H9 (cell line): ENCODE measurements around the gene PLEKHA1. TPM values are rescaled to one million over a fixed set of nuclear protein-coding genes. Genes with fewer than 3 reads are reported as not detected.

Source experiments
- DNase-seq: peaks from one replicate; pipeline ENCODE4 v3.0.0-alpha.2; 2017
- H2AFZ ChIP-seq: one replicate; pipeline ENCODE4 v1.6.1; 2013; ENCODE audit warnings: mild to moderate bottlenecking, low read length, control low read depth, moderate library complexity
- H2AK5ac ChIP-seq: 2 replicates; pipeline ENCODE4 v1.6.1; 2013; ENCODE audit warnings: low read length, control low read depth, mixed read lengths; ENCODE audit not compliant: insufficient read length
- H2BK120ac ChIP-seq: one replicate; pipeline ENCODE4 v1.6.1; 2013; ENCODE audit warnings: low read depth, mild to moderate bottlenecking, low read length, control low read depth, inconsistent platforms; ENCODE audit not compliant: poor library complexity, severe bottlenecking
- H2BK12ac ChIP-seq: 2 replicates; pipeline ENCODE4 v1.6.1; 2013; ENCODE audit warnings: low read length, control low read depth, mixed read lengths, low read depth; ENCODE audit not compliant: insufficient read length
- H2BK15ac ChIP-seq: 2 replicates; pipeline ENCODE4 v1.6.1; 2013; ENCODE audit warnings: low read depth, low read length, control low read depth
- H2BK20ac ChIP-seq: one replicate; pipeline ENCODE4 v1.6.1; 2013; ENCODE audit warnings: low read depth, mild to moderate bottlenecking, low read length, control low read depth, inconsistent platforms; ENCODE audit not compliant: poor library complexity, severe bottlenecking
- H2BK5ac ChIP-seq: 2 replicates; pipeline ENCODE4 v1.6.1; 2013; ENCODE audit warnings: low read length, control low read depth, mixed read lengths; ENCODE audit not compliant: insufficient read length
- H3K14ac ChIP-seq: 2 replicates; pipeline ENCODE4 v1.6.1; 2013; ENCODE audit warnings: low read length, control low read depth; ENCODE audit not compliant: insufficient read depth
- H3K18ac ChIP-seq: 2 replicates; pipeline ENCODE4 v1.6.1; 2013; ENCODE audit warnings: low read depth, mild to moderate bottlenecking, mixed read lengths, low read length, control low read depth; ENCODE audit not compliant: insufficient read length
- H3K23ac ChIP-seq: 2 replicates; pipeline ENCODE4 v1.6.1; 2013; ENCODE audit warnings: low read length, control low read depth, mixed read lengths, low read depth; ENCODE audit not compliant: insufficient read length
- H3K23me2 ChIP-seq: 2 replicates; pipeline ENCODE4 v1.6.1; 2013; ENCODE audit warnings: low read depth, mild to moderate bottlenecking, mixed read lengths, low read length, control low read depth; ENCODE audit not compliant: insufficient read length, poor library complexity, severe bottlenecking
- H3K27ac ChIP-seq: 2 replicates; pipeline ENCODE4 v1.5.1; 2013; ENCODE audit warnings: low read length, control low read depth, mixed read lengths, low read depth; ENCODE audit not compliant: insufficient read length
- H3K27me3 ChIP-seq: 2 replicates; pipeline ENCODE4 v1.6.1; 2013; ENCODE audit warnings: low read length, control low read depth, inconsistent platforms; ENCODE audit not compliant: insufficient read depth
- H3K4ac ChIP-seq: 2 replicates; pipeline ENCODE4 v1.6.1; 2013; ENCODE audit warnings: low read depth, mild to moderate bottlenecking, control low read depth, inconsistent platforms, low read length, moderate library complexity
- H3K4me1 ChIP-seq: 2 replicates; pipeline ENCODE4 v1.6.1; 2013; ENCODE audit warnings: low read length, control low read depth, inconsistent platforms; ENCODE audit not compliant: insufficient read depth
- H3K4me2 ChIP-seq: 2 replicates; pipeline ENCODE4 v1.6.1; 2013; ENCODE audit warnings: low read length, control low read depth, mixed read lengths; ENCODE audit not compliant: insufficient read length, insufficient read depth
- H3K56ac ChIP-seq: 2 replicates; pipeline ENCODE4 v1.6.1; 2013; ENCODE audit warnings: low read depth, mild to moderate bottlenecking, mixed read lengths, low read length, control low read depth; ENCODE audit not compliant: insufficient read length
- H3K79me1 ChIP-seq: 2 replicates; pipeline ENCODE4 v1.6.1; 2013; ENCODE audit warnings: low read depth, mild to moderate bottlenecking, moderate library complexity, low read length, control low read depth, inconsistent platforms; ENCODE audit not compliant: insufficient read depth, poor library complexity, severe bottlenecking
- H3K79me2 ChIP-seq: 2 replicates; pipeline ENCODE4 v1.6.1; 2013; ENCODE audit warnings: low read length, control low read depth, inconsistent platforms; ENCODE audit not compliant: insufficient read depth
- H3K9ac ChIP-seq: 2 replicates; pipeline ENCODE4 v1.6.1; 2013; ENCODE audit warnings: low read length, control low read depth, mixed read lengths; ENCODE audit not compliant: insufficient read length; ENCODE audit errors: extremely low read depth
- H3K9me3 ChIP-seq: one replicate; pipeline ENCODE4 v1.6.1; 2013; ENCODE audit warnings: low read depth, low read length, inconsistent platforms; ENCODE audit not compliant: control insufficient read depth
- H3T11ph ChIP-seq: one replicate; pipeline ENCODE4 v1.6.1; 2013; ENCODE audit warnings: mild to moderate bottlenecking, low read length, control low read depth, inconsistent platforms
- H4K20me1 ChIP-seq: one replicate; pipeline ENCODE4 v1.6.1; 2013; ENCODE audit not compliant: control insufficient read depth, insufficient read length, insufficient read depth
- H4K5ac ChIP-seq: 2 replicates; pipeline ENCODE4 v1.6.1; 2013; ENCODE audit warnings: low read depth, mild to moderate bottlenecking, mixed read lengths, low read length, control low read depth; ENCODE audit not compliant: insufficient read length
- H4K8ac ChIP-seq: replicated peaks from 2 replicates; pipeline ENCODE4 v1.6.1; 2013; ENCODE audit warnings: low read length, control low read depth, mixed read lengths, low read depth; ENCODE audit not compliant: insufficient read length
- H4K91ac ChIP-seq: 2 replicates; pipeline ENCODE4 v1.6.1; 2013; ENCODE audit warnings: low read depth, mild to moderate bottlenecking, moderate library complexity, mixed read lengths, low read length, control low read depth; ENCODE audit not compliant: insufficient read length
- H3K27ac Mint-ChIP-seq, 3 experiments: 2 replicates in 2 of 3; 3 replicates in 1 of 3; pipeline ENCODE4 v1.8.0; 2020 to 2021; ENCODE audit warnings: mixed read lengths in 3 of 3, mild to moderate bottlenecking in 1 of 3, moderate library complexity in 1 of 3
- H3K27me3 Mint-ChIP-seq: 2 replicates; pipeline ENCODE4 v1.8.0; 2021; ENCODE audit warnings: low read depth, mild to moderate bottlenecking, moderate library complexity, mixed read lengths
- H3K36me3 Mint-ChIP-seq, 3 experiments: 2 replicates in 2 of 3; 3 replicates in 1 of 3; pipeline ENCODE4 v1.8.0; 2020 to 2021; ENCODE audit warnings: low read depth in 3 of 3, mixed read lengths in 3 of 3; ENCODE audit not compliant: insufficient read depth in 1 of 3
- H3K4me1 Mint-ChIP-seq, 2 experiments: 2 replicates each; pipeline ENCODE4 v1.8.0; 2020; ENCODE audit warnings: mixed read lengths in 2 of 2
- H3K4me3 Mint-ChIP-seq, 2 experiments: 2 replicates in 1 of 2; 3 replicates in 1 of 2; pipeline ENCODE4 v1.8.0; 2020 to 2021; ENCODE audit warnings: mild to moderate bottlenecking in 2 of 2, mixed read lengths in 2 of 2, moderate library complexity in 1 of 2
- H3K9me3 Mint-ChIP-seq, 2 experiments: 2 replicates in 1 of 2; 3 replicates in 1 of 2; pipeline ENCODE4 v1.8.0; 2020; ENCODE audit warnings: mild to moderate bottlenecking in 2 of 2, mixed read lengths in 2 of 2, moderate library complexity in 1 of 2
- CTCF ChIP-seq: fragments of 200-600 bp; sonication (generic); conservative IDR thresholded peaks from 3 replicates; pipeline ENCODE4 v1.8.0; 2021; ENCODE audit warnings: antibody characterized with exemption, mild to moderate bottlenecking
- WGBS: extraction: QIAGEN DNeasy Blood & Tissue Kit; methylation state at CpG from one replicate; pipeline ENCODE4 v1.1.7; 2013; ENCODE audit warnings: missing lambda C conversion rate, low lambda C conversion rate, mixed read lengths; ENCODE audit not compliant: insufficient read length; ENCODE audit errors: extremely low coverage; 5-methylcytosine and 5-hydroxymethylcytosine counted together
- total RNA-seq: library from RNA; stranded (reverse); gene quantifications from 2 replicates; pipeline ENCODE4 v1.2.1, GENCODE V29; 2021

Gene PLEKHA1
- total RNA-seq, 1 experiment from 2014 or later, result 32.7 TPM

- Histone ChIP-seq H4K8ac (no peak overlapping the region), H3K79me1 (no peaks in the 10 kb centered on the region), H3T11ph (no peak overlapping the region), H3K4me2 (no peak overlapping the region), H3K14ac (no peak overlapping the region), H3K9ac (no peak overlapping the region), H4K20me1 (no peaks in the 10 kb centered on the region), H3K4me1 (no peaks in the 10 kb centered on the region), H3K56ac (no peak overlapping the region), H3K9me3 (no peaks in the 10 kb centered on the region), H2BK20ac (no peak overlapping the region), H3K27me3 (peaks cover 26% of the 10 kb centered on the region), H2BK120ac (no peak overlapping the region), H3K79me2 (no peaks in the 10 kb centered on the region), H2BK12ac (no peak overlapping the region), H2BK5ac (no peak overlapping the region), H3K23ac (no peak overlapping the region), H2BK15ac (no peak overlapping the region), H3K4ac (no peak overlapping the region), H4K5ac (no peak overlapping the region), H2AFZ (no peak overlapping the region), H2AK5ac (no peak overlapping the region), H3K27ac (no peak overlapping the region), H3K18ac (no peak overlapping the region), H4K91ac (no peak overlapping the region), H3K23me2 (peaks cover 17% of the 10 kb centered on the region)
- no CpG with 5 or more reads among the region's 6 CpGs for WGBS
- 0 out of 7 replicates have a peak, but pooled peaks cover 0 to 3% (median 0%) of the 10 kb centered on the region in 3 experiments for H3K36me3 Mint-ChIP-seq
- peaks cover 19 to 33% of the 10 kb centered on the region in 2 experiments for H3K4me1 Mint-ChIP-seq
- H3K27me3 Mint-ChIP-seq, result peaks cover 50% of the 10 kb centered on the region
- TF ChIP-seq CTCF, result no peak
- H3K27ac Mint-ChIP-seq, result no peak overlapping the region
- no peak for DNase-seq
- H3K9me3 Mint-ChIP-seq, result no peaks in the 10 kb centered on the region; a peak in 2 of 5 replicates
- no peak overlapping the region for H3K4me3 Mint-ChIP-seq
These were observed 84.2 kb downstream of the PLEKHA1 start for GRCh38 chr10:122458693-122459092.
